ENCODE data around the gene MEIKIN. TPM values are rescaled to one million over a fixed set of nuclear protein-coding genes. Genes with fewer than 3 reads are reported as not detected.

The MEIKIN gene
- total RNA-seq, 1 experiment from 2014 or later: not detected

GRCh38 chr5:131825404-131826013 lies 120.0 kb downstream of the MEIKIN start:
- H3K27me3 ChIP-seq (ENCODE audit: control insufficient read depth, insufficient read depth, low read length): no peaks in the 10 kb centered on the region

GRCh38 chr5:131824631-131825030 lies 120.8 kb downstream of the MEIKIN start:
- no peaks in the 10 kb centered on the region for H3K36me3 ChIP-seq (replicated peaks; ENCODE audit: control insufficient read depth, insufficient read depth, low read length)
- no peaks in the 10 kb centered on the region for H3K27me3 ChIP-seq (ENCODE audit: control insufficient read depth, insufficient read depth, low read length)
- H3K4me3 ChIP-seq (ENCODE audit: insufficient read depth, low read depth, low read length): no peak overlapping the region
- no peak for DNase-seq

More at GRCh38 chr5:131825404-131826013, 120.0 kb downstream of the MEIKIN start:
- DNase-seq: no peak
- H3K4me3 ChIP-seq (ENCODE audit: insufficient read depth, low read depth, low read length): no peak overlapping the region
- no peaks in the 10 kb centered on the region for H3K36me3 ChIP-seq (replicated peaks; ENCODE audit: control insufficient read depth, insufficient read depth, low read length)

DNA sequence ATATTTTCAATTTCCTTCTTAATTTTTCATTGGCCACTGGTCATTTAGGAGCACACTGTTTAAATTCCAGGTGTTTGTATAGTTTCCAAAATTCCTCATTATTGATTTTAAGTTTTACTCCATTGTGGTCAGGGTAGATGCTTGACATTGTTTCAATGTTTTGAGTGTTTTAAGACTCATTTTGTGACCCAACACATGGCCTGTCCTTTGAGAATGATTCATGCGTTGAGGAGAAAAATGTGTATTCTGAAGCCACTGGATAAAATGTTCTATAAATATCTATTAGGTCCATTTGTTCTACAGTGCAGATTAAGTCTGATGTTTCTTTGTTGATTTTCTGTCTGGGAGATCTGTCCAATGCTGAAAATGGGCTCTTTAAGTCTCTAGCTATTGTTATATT lies 124.2 kb downstream of the MEIKIN start:
- Histone ChIP-seq H3K36me3 (replicated peaks; ENCODE audit: control insufficient read depth, insufficient read depth, low read length) (no peaks in the 10 kb centered on the region), H3K27me3 (ENCODE audit: control insufficient read depth, insufficient read depth, low read length) (no peaks in the 10 kb centered on the region), H3K4me3 (ENCODE audit: insufficient read depth, low read depth, low read length) (no peak overlapping the region)
- no peak for DNase-seq

- Histone ChIP-seq H3K4me3 (ENCODE audit: insufficient read depth, low read depth, low read length) (no peak overlapping the region), H3K36me3 (replicated peaks; ENCODE audit: control insufficient read depth, insufficient read depth, low read length) (no peaks in the 10 kb centered on the region), H3K27me3 (ENCODE audit: control insufficient read depth, insufficient read depth, low read length) (no peaks in the 10 kb centered on the region)
- no peak for DNase-seq
Measured at GRCh38 chr5:131818001-131818724, 127.3 kb downstream of the MEIKIN start.

- DNase-seq: peak; percentile 22
- no peak overlapping the region for H3K4me3 ChIP-seq (ENCODE audit: insufficient read depth, low read depth, low read length)
- H3K27me3 ChIP-seq (ENCODE audit: control insufficient read depth, insufficient read depth, low read length): no peaks in the 10 kb centered on the region
- no peaks in the 10 kb centered on the region for H3K36me3 ChIP-seq (replicated peaks; ENCODE audit: control insufficient read depth, insufficient read depth, low read length)
Measured at GRCh38 chr5:131814990-131815389, 130.5 kb downstream of the MEIKIN start.

- Histone ChIP-seq H3K36me3 (replicated peaks; ENCODE audit: control insufficient read depth, insufficient read depth, low read length) (no peaks in the 10 kb centered on the region), H3K4me3 (ENCODE audit: insufficient read depth, low read depth, low read length) (no peak overlapping the region), H3K27me3 (ENCODE audit: control insufficient read depth, insufficient read depth, low read length) (no peaks in the 10 kb centered on the region)
- no peak for DNase-seq
Measured at GRCh38 chr5:131812371-131813160, 132.9 kb downstream of the MEIKIN start.

DNA sequence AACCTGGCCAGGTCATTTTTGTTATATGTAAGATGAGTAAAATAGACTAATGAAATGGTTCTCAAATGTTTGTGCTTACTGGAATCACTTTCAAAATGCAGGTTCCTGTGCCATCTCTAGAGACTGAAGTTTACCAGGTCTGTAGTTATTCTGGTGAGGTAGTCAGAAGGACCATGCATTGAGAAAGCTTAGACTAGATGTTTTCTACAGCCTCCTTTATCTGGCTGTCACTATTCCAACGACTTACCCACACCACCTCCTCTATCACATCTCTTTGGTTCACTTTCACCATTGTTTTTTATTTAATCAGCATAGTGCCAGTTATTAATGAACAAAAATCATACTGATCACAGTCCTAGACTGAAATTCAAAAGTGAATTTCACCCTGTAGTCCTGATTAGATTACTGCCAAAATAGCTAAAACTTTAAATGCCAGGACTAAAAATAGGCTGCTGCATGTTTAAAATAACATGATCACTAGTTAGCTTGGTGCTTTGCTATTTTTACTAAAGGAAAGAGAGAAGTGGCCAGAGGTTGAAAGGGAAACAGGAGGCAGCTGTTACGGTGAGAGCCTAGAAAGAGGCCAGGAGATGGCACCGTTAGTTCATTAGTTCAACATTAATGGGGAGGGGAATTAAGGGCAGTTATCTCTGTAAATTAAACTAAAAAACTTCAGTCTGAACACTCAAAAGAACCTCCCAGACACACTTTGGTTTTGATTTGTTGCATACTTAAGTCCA lies 134.8 kb downstream of the MEIKIN start:
- no peak overlapping the region for H3K4me3 ChIP-seq (ENCODE audit: insufficient read depth, low read depth, low read length)
- no peaks in the 10 kb centered on the region for H3K36me3 ChIP-seq (replicated peaks; ENCODE audit: control insufficient read depth, insufficient read depth, low read length)
- DNase-seq: peak; percentile 57
- H3K27me3 ChIP-seq (ENCODE audit: control insufficient read depth, insufficient read depth, low read length): no peaks in the 10 kb centered on the region

- DNase-seq: peak; percentile 99
- Histone ChIP-seq H3K36me3 (replicated peaks; ENCODE audit: control insufficient read depth, insufficient read depth, low read length) (no peaks in the 10 kb centered on the region), H3K4me3 (ENCODE audit: insufficient read depth, low read depth, low read length) (peak within 1 kb of the TSS; percentile 97), H3K27me3 (ENCODE audit: control insufficient read depth, insufficient read depth, low read length) (peaks cover 1% of the 10 kb centered on the region; the same call in 1 of the 2 replicates)
Measured at GRCh38 chr5:131796793-131797693, 148.4 kb downstream of the MEIKIN start, which contains the start of gene FNIP1. TSS of gene FNIP1 (minus strand) at chr5:131797017. CDS start at chr5:131796921, 96 bp downstream.

- no peaks in the 10 kb centered on the region for H3K36me3 ChIP-seq (replicated peaks; ENCODE audit: control insufficient read depth, insufficient read depth, low read length)
- peak; percentile 73 for DNase-seq
- peaks cover 1% of the 10 kb centered on the region; the same call in 1 of the 2 replicates for H3K27me3 ChIP-seq (ENCODE audit: control insufficient read depth, insufficient read depth, low read length)
- peak overlapping the region; percentile 97 for H3K4me3 ChIP-seq (ENCODE audit: insufficient read depth, low read depth, low read length)
Measured at GRCh38 chr5:131795879-131796792, 149.3 kb downstream of the MEIKIN start.

GRCh38 chr5:131795228-131795627 lies 150.2 kb downstream of the MEIKIN start:
- Histone ChIP-seq H3K27me3 (ENCODE audit: control insufficient read depth, insufficient read depth, low read length) (peaks cover 1% of the 10 kb centered on the region; the same call in 1 of the 2 replicates), H3K36me3 (replicated peaks; ENCODE audit: control insufficient read depth, insufficient read depth, low read length) (no peaks in the 10 kb centered on the region), H3K4me3 (ENCODE audit: insufficient read depth, low read depth, low read length) (no peak overlapping the region)
- DNase-seq: no peak

- no peaks in the 10 kb centered on the region for H3K36me3 ChIP-seq (replicated peaks; ENCODE audit: control insufficient read depth, insufficient read depth, low read length)
- H3K27me3 ChIP-seq (ENCODE audit: control insufficient read depth, insufficient read depth, low read length): peaks cover 1% of the 10 kb centered on the region; the same call in 1 of the 2 replicates
- no peak overlapping the region for H3K4me3 ChIP-seq (ENCODE audit: insufficient read depth, low read depth, low read length)
- no peak for DNase-seq
Measured at GRCh38 chr5:131794586-131794985, 150.9 kb downstream of the MEIKIN start.

DNA sequence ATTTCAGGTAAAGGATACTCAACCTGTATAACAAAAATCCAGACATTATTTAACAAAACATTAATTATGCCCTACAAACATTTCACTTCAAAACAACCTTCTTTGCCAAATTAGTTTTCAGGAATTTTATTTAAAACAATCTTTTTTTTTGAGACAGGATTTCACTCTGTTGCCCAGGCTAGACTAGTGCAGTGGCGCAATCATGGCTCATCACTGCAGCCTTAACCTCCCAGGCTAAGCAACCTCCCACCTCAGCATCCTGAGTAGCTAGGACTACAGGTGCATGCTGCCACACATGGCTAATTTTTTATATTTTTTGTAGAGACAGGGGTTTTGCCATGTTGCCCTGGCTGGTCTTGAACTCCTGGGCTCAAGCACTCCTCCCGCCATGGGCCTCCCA lies 152.6 kb downstream of the MEIKIN start:
- DNase-seq: no peak
- Histone ChIP-seq H3K36me3 (replicated peaks; ENCODE audit: control insufficient read depth, insufficient read depth, low read length) (no peaks in the 10 kb centered on the region), H3K27me3 (ENCODE audit: control insufficient read depth, insufficient read depth, low read length) (peaks cover 1% of the 10 kb centered on the region; the same call in 1 of the 2 replicates), H3K4me3 (ENCODE audit: insufficient read depth, low read depth, low read length) (no peak overlapping the region)

All from H7 (cell line).